Gastroesophageal sphincter (tissue), 4 donors: Measurements from ENCODE around the gene SIDT1. TPM values are rescaled to one million over a fixed set of nuclear protein-coding genes. Genes with fewer than 3 reads are reported as not detected.

ENCODE experiments used
- ATAC-seq: fragments of 150-250 bp; one replicate; pipeline ENCODE4 v1.9.1; 2016; ENCODE audit warnings: mild to moderate bottlenecking, moderate library complexity
- H3K27ac ChIP-seq, 4 donors: fragments of 200-600 bp; sonication (generic) in 3 of 4; 1 replicate in 3 of 4; 2 replicates in 1 of 4; pipeline ENCODE4 v1.5.1; 2016 to 2019
- H3K27me3 ChIP-seq: fragments of 200-600 bp; sonication (generic); one replicate; pipeline ENCODE4 v1.5.1; 2019
- H3K36me3 ChIP-seq, 2 donors: fragments of 200-600 bp; sonication (generic); one replicate each; pipeline ENCODE4 v1.5.1; 2019; ENCODE audit warnings: control low read depth in 1 of 2
- H3K4me1 ChIP-seq, 3 donors: fragments of 200-600 bp; sonication (generic); 1 replicate in 2 of 3; 2 replicates in 1 of 3; pipeline ENCODE4 v1.5.1; 2016 to 2019; ENCODE audit warnings: control low read depth in 2 of 3
- H3K4me3 ChIP-seq, 2 donors: fragments of 200-600 bp; sonication (generic); one replicate each; pipeline ENCODE4 v1.5.1; 2019; ENCODE audit warnings: mild to moderate bottlenecking in 1 of 2, moderate library complexity in 1 of 2
- H3K9me3 ChIP-seq, 3 donors: fragments of 200-600 bp; sonication (generic); one replicate each; pipeline ENCODE4 v1.5.1; 2017 to 2019; ENCODE audit warnings: control low read depth in 2 of 3
- EP300 ChIP-seq: sonication (generic); formaldehyde crosslinking; IDR thresholded peaks from one replicate; pipeline ENCODE4 v1.6.1; 2017; ENCODE audit warnings: antibody characterized with exemption, mild to moderate bottlenecking
- POLR2A ChIP-seq, 2 donors: fragments of 450-650 bp; IDR thresholded peaks; one replicate each; pipeline ENCODE4 v1.6.1; 2017; ENCODE audit warnings: antibody characterized with exemption in 2 of 2, mild to moderate bottlenecking in 2 of 2, moderate library complexity in 1 of 2
- POLR2AphosphoS5 ChIP-seq: sonication (generic); formaldehyde crosslinking; IDR thresholded peaks from one replicate; pipeline ENCODE4 v1.6.1; 2017; ENCODE audit warnings: antibody characterized with exemption
- WGBS, 2 donors: methylation state at CpG; one replicate each; pipeline ENCODE4 v1.1.5; 2018; ENCODE audit warnings: low coverage in 1 of 2; 5-methylcytosine and 5-hydroxymethylcytosine counted together
- total RNA-seq, 4 donors: library from RNA; depleted of rRNA; stranded (reverse); fragments of >200 nt; gene quantifications; one replicate each; pipeline ENCODE4 v1.1.0, GENCODE V29; 2016
- TF ChIP-seq, protein P1 (sequence below), 4 experiments: fragments of 200-600 bp in 2 of 4; fragments of 450-650 bp in 2 of 4; sonication (generic) in 1 of 4; IDR thresholded peaks; one replicate each; pipeline ENCODE4 v1.5.1; 2017 to 2019; ENCODE audit warnings: antibody characterized with exemption in 4 of 4, mild to moderate bottlenecking in 2 of 4, moderate library complexity in 2 of 4

SIDT1 gene
- total RNA-seq, 4 donors from 2014 or later: 0.15 to 0.99 (median 0.86) TPM

DNA sequence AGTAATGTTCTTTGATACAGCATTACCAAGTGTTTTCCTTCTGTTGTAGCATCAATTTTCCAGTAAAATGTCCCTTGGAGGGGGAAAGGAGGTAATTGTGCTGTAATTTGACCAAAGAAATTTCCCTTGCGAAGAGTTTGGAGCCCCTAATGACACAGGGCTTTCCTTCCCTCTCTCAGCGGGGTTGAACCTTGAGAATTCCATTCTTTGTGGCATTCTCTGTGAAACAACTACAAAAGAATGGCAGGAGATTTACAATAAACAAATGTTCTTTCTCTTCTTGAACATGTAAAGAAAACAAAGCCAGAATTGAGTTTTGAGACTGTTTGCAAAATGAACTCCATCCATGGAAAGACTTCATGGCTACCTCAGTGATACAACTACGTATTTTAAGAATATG, 53.4 kb downstream of the SIDT1 start:
- no peak for TF ChIP-seq POLR2AphosphoS5
- no peak for TF ChIP-seq POLR2A (IDR thresholded peaks at IDR 0.05)
- TF ChIP-seq EP300: no peak
- TF ChIP-seq, protein P1, sequence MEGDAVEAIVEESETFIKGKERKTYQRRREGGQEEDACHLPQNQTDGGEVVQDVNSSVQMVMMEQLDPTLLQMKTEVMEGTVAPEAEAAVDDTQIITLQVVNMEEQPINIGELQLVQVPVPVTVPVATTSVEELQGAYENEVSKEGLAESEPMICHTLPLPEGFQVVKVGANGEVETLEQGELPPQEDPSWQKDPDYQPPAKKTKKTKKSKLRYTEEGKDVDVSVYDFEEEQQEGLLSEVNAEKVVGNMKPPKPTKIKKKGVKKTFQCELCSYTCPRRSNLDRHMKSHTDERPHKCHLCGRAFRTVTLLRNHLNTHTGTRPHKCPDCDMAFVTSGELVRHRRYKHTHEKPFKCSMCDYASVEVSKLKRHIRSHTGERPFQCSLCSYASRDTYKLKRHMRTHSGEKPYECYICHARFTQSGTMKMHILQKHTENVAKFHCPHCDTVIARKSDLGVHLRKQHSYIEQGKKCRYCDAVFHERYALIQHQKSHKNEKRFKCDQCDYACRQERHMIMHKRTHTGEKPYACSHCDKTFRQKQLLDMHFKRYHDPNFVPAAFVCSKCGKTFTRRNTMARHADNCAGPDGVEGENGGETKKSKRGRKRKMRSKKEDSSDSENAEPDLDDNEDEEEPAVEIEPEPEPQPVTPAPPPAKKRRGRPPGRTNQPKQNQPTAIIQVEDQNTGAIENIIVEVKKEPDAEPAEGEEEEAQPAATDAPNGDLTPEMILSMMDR (IDR thresholded peaks at IDR 0.05): no peak
- Histone ChIP-seq H3K4me1 (no peaks in the 10 kb centered on the region), H3K27ac (no peak overlapping the region), H3K36me3 (no peaks in the 10 kb centered on the region), H3K27me3 (no peaks in the 10 kb centered on the region), H3K9me3 (no peaks in the 10 kb centered on the region), H3K4me3 (no peak overlapping the region)
- 81 to 88% methylated on average over 3 of the region's 3 CpGs for WGBS, 2 donors
- no peak for ATAC-seq

DNA sequence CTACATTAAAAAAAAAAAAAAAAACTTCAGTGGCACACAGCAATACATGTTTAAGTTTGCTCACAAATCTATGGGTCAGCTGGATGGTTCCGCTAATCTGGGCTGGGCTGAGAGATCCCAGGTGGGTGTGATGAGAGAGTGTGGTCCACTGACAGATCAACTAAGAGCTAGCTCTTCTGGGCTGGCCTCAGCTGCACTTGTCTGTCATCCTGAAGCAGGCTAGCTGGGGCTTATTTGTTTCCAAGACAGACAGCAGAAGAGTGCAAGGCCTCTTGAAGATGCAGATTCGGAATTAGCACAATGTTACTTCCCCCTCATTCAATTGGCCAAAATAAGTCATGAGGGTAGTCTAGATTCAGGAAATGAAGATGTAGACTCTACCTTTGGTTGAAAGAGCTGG, 56.5 kb downstream of the SIDT1 start:
- ATAC-seq: no peak
- TF ChIP-seq EP300 (no peak), POLR2A (IDR thresholded peaks at IDR 0.05) (no peak), POLR2AphosphoS5 (no peak)
- TF ChIP-seq, protein P1 (IDR thresholded peaks at IDR 0.05): no peak
- Histone ChIP-seq H3K4me3 (no peak overlapping the region), H3K36me3 (no peaks in the 10 kb centered on the region), H3K4me1 (no peaks in the 10 kb centered on the region), H3K9me3 (no peaks in the 10 kb centered on the region), H3K27me3 (no peaks in the 10 kb centered on the region), H3K27ac (no peak overlapping the region)
- 83 to 88% methylated on average over 1 to 2 of the region's 2 CpGs for WGBS, 2 donors

DNA sequence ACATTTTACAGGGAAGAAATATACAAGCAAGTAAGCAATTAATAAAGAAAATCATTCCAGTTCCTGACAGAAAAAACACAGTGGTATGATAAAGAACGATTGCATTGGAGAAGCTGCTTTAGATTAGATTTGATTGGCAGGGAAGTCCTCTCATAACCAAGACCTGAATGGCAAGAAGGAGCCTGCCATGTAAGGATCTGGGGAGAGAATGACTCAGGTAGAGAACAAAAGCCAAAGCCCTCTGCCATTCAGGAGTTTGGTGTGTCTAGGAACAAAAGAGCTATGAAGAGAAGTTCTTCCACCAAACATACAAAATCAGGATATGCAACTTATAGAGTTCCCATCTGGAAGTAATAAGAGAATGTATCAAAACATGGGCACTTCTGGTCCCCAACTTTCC, 57.6 kb downstream of the SIDT1 start:
- Histone ChIP-seq H3K4me1 (no peaks in the 10 kb centered on the region), H3K4me3 (no peak overlapping the region), H3K27ac (no peak overlapping the region), H3K9me3 (no peaks in the 10 kb centered on the region), H3K27me3 (no peaks in the 10 kb centered on the region), H3K36me3 (no peaks in the 10 kb centered on the region)
- ATAC-seq: no peak
- TF ChIP-seq POLR2AphosphoS5: no peak
- no peak for TF ChIP-seq POLR2A (IDR thresholded peaks at IDR 0.05)
- TF ChIP-seq, protein P1 (IDR thresholded peaks at IDR 0.05): no peak
- WGBS, 2 donors: 64 to 65% methylated on average over 1 of the region's 1 CpG

DNA sequence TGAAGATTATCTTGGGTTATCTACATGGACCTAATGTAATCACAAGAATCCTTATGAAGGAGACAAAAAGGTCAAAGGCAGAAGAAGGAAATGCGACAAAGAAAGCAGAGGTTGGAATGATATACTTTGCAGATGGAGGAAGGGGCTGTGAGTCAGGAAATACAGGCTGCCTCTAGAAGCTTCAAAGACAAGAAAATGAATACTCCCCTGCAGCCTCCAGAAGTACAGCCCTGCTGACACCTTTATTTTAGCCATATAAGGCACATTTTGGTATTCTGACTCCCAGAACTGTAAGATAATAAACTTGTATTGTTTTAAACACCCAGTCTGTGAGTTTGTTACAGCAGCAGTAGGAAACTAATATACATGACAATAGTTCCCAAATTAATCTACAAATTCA, 58.6 kb downstream of the SIDT1 start:
- Histone ChIP-seq H3K27me3 (no peaks in the 10 kb centered on the region), H3K9me3 (no peaks in the 10 kb centered on the region), H3K36me3 (no peaks in the 10 kb centered on the region), H3K4me3 (no peak overlapping the region), H3K4me1 (no peaks in the 10 kb centered on the region), H3K27ac (no peak overlapping the region)
- TF ChIP-seq EP300: no peak
- no peak for TF ChIP-seq POLR2A (IDR thresholded peaks at IDR 0.05)
- TF ChIP-seq POLR2AphosphoS5: no peak
- TF ChIP-seq, protein P1 (IDR thresholded peaks at IDR 0.05): no peak
- WGBS, 2 donors: 69 to 80% methylated on average over 1 of the region's 1 CpG
- ATAC-seq: no peak

DNA sequence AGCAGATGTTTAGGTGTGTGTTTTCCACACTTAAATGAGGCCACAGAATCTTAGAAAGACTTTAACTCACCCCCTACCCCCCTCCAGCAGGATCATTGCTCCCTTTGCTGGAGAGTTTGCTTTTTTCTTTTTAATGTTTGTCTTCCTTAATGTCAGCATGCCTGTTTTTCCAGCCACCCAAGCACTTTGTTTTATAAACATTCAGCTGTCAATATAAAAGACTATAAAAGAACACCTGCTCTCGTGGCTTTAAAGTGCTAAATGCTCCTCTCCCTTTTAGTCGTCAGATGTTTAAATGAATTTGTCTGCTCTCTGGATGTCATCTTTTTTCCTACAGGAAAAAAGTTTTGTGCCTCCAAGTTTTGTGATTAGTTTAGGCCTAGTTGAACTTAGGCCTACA, 61.7 kb downstream of the SIDT1 start:
- Histone ChIP-seq H3K27ac (no peak overlapping the region), H3K27me3 (no peaks in the 10 kb centered on the region), H3K4me3 (no peak overlapping the region), H3K4me1 (no peaks in the 10 kb centered on the region), H3K9me3 (no peaks in the 10 kb centered on the region), H3K36me3 (no peaks in the 10 kb centered on the region)
- no peak for ATAC-seq
- WGBS, 2 donors: 30 to 71% methylated on average over 2 of the region's 2 CpGs
- TF ChIP-seq EP300: no peak
- TF ChIP-seq POLR2A (IDR thresholded peaks at IDR 0.05): no peak
- TF ChIP-seq, protein P1 (IDR thresholded peaks at IDR 0.05): no peak
